AG09309 (cell line): Measurements from ENCODE around the gene WBP2.
A peak's percentile ranks its signal among the peaks of the same experiment; 100 is the strongest.

Source experiments
- DNase-seq: peaks from one replicate; pipeline ENCODE4 v3.0.0-alpha.2; 2010; ENCODE audit warnings: low read depth
- H3K4me3 ChIP-seq: 2 replicates; pipeline ENCODE4 v1.5.1; 2011; ENCODE audit warnings: mild to moderate bottlenecking, low read depth, low read length, moderate library complexity; ENCODE audit not compliant: control insufficient read depth
- CTCF ChIP-seq: IDR thresholded peaks from 2 replicates; pipeline ENCODE4 v1.5.1; 2011; ENCODE audit warnings: mild to moderate bottlenecking, low read depth, low read length, inconsistent platforms; ENCODE audit not compliant: insufficient read depth, control insufficient read depth; ENCODE audit errors: missing control alignments

The WBP2 gene

GRCh38 chr17:75898791-75899190 is 43.7 kb upstream of the WBP2 start:
- no peak for DNase-seq
- H3K4me3 ChIP-seq = no peak overlapping the region
- no peak for TF ChIP-seq CTCF

GRCh38 chr17:75898065-75898464 is 42.9 kb upstream of the WBP2 start:
- TF ChIP-seq CTCF = no peak
- no peak for DNase-seq
- no peak overlapping the region for H3K4me3 ChIP-seq

- peak overlapping the region; percentile 51 for H3K4me3 ChIP-seq
- no peak for TF ChIP-seq CTCF
These were observed 42.3 kb upstream of the WBP2 start for GRCh38 chr17:75897160-75898019.

GRCh38 chr17:75896415-75897159 is 41.5 kb upstream of the WBP2 start, which contains the start of gene TRIM65:
Gene TRIM65, minus strand, starts transcription at chr17:75896951. Its CDS starts 14 bp downstream, at chr17:75896937.
- DNase-seq = peak; percentile 23
- peak within 1 kb of the TSS; percentile 51 for H3K4me3 ChIP-seq
- TF ChIP-seq CTCF = peak; percentile 27

More at GRCh38 chr17:75897160-75898019, 42.3 kb upstream of the WBP2 start:
- no peak for DNase-seq

GRCh38 chr17:75895370-75896155 is 40.4 kb upstream of the WBP2 start:
- DNase-seq = no peak
- TF ChIP-seq CTCF = peak; percentile 52
- H3K4me3 ChIP-seq = peak overlapping the region; percentile 51

- TF ChIP-seq CTCF = no peak
- no peak for DNase-seq
- no peak overlapping the region for H3K4me3 ChIP-seq
These were observed 39.1 kb upstream of the WBP2 start for GRCh38 chr17:75894049-75894733.
